Epithelial cell of prostate (primary cell): ENCODE measurements around the gene UQCRC1.
A peak's percentile ranks its signal among the peaks of the same experiment; 100 is the strongest.

Source experiments
- DNase-seq: peaks from one replicate; pipeline ENCODE4 v3.0.0-alpha.2; 2011; ENCODE audit warnings: low read depth, low spot score
- H3K27ac ChIP-seq: fragments of 450-650 bp; 2 replicates; pipeline ENCODE4 v1.5.1; 2017; ENCODE audit warnings: mild to moderate bottlenecking

The UQCRC1 gene

DNA sequence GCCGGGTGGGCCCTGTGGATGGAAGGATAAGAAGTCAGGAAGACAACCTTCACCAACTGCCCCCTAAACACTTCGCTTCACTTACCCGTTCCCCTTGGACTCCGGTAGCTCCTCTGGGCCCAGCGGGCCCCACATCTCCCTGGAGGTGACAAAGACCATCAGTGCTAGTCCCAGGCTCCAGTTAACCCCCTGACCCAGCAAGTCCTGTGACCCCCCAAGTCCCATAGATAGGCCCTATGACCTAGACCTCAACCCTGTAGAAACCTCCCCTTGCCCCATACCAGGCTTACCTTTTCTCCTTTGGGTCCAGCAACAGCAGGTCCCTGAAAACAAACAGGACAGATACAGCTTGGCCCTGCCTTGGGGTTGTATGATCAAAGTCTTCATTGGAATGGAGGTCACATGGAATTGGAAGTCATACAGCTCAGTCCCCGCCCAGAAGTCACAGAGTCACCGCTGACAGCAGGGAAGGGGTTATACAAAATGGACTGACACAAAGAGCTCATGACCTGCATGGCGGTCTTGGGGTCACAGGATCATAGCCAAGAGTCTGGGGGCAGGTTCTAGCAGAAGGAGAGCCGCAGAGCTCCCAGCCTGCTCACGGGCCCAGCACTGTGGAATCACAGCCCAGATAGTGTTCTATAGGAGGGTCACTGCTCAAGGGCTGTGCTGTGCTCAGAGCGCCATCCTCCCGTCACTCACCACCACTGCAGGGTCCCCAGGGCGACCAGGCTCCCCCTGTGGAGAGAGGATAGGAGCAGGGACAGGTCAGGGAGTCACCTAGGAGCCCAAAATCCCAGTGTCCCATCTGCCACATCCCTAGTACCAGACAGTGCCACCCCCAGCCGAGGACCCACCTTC lies 27.6 kb downstream of the UQCRC1 start:
- no peak for DNase-seq
- no peak overlapping the region for H3K27ac ChIP-seq

- no peak for DNase-seq
- H3K27ac ChIP-seq: no peak overlapping the region
Measured at GRCh38 chr3:48576647-48577046, 32.8 kb downstream of the UQCRC1 start.

DNA sequence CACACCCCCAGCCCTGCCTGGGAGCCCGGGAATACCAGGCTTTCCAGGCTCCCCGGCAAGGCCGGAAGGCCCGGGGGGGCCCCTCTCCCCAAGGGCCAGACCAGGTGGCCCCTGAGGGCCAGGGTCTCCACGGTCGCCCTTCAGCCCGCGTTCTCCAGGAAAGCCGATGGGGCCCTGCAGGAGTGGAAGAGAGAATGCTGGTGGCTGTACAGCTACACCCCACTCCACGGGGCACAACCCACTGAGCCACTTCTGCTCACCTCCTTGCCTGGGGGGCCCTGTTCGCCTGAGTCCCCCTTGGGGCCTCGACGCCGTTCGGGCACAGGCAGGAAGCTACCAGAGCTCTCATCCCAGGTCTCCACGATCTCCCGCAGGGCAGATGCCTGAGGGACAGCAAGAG lies 34.1 kb downstream of the UQCRC1 start:
- no peak overlapping the region for H3K27ac ChIP-seq

GRCh38 chr3:48573973-48574585 lies 35.4 kb downstream of the UQCRC1 start:
- H3K27ac ChIP-seq: no peak overlapping the region
- DNase-seq: no peak

More for the DNA sequence above, 34.1 kb downstream of the UQCRC1 start:
- DNase-seq: no peak

DNA sequence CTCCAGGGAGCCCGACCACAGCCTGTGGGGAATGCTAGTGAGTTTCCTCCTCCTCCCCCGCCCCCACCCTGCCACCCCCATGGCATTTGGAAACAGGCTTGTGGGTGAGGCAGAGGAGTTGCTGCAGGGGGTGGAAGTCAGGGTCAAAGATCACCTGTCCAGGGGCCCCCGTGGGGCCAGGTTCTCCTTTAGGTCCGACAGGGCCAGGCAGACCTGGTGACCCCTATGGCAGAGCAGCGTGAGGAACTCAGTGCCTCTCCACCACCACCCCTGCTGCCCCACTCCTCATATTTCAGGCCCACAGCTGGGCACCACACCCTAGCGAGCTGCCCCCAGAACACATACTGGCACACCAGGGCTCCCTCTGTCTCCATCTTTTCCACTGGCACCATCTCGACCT lies 36.9 kb downstream of the UQCRC1 start:
- DNase-seq: no peak

GRCh38 chr3:48571938-48572337 lies 37.5 kb downstream of the UQCRC1 start:
- DNase-seq: no peak
- no peak overlapping the region for H3K27ac ChIP-seq

More for the DNA sequence above, 36.9 kb downstream of the UQCRC1 start:
- H3K27ac ChIP-seq: no peak overlapping the region

- no peak for DNase-seq
- no peak overlapping the region for H3K27ac ChIP-seq
Measured at GRCh38 chr3:48569808-48570450, 39.5 kb downstream of the UQCRC1 start.

GRCh38 chr3:48569400-48569799 lies 40.0 kb downstream of the UQCRC1 start:
- DNase-seq: no peak
- no peak overlapping the region for H3K27ac ChIP-seq

- no peak overlapping the region for H3K27ac ChIP-seq
- no peak for DNase-seq
Measured at GRCh38 chr3:48568476-48568875, 41.0 kb downstream of the UQCRC1 start.

GRCh38 chr3:48567500-48567899 lies 41.9 kb downstream of the UQCRC1 start:
- DNase-seq: no peak
- no peak overlapping the region for H3K27ac ChIP-seq

- no peak for DNase-seq
Measured at GRCh38 chr3:48567090-48567489, 42.4 kb downstream of the UQCRC1 start.

DNA sequence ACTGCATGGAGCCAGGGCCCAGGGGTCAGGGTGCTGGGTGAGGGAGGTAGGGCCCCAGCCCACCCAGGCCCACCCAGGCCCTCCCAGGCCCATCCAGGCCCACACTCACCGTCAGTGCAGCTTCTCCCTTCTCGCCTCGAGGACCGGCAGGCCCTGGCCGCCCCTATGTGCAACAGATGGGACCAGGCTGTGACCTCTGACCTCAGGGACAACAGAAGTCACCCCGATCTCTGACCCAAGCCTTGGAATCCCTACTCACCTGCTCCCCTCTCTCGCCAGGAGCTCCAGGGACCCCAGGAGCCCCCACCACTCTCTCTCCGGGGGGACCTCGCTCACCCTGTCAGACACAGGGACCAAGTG lies 43.1 kb downstream of the UQCRC1 start:
- DNase-seq: no peak
- peak overlapping the region; percentile 32 for H3K27ac ChIP-seq

More at GRCh38 chr3:48567090-48567489, 42.4 kb downstream of the UQCRC1 start:
- H3K27ac ChIP-seq: no peak overlapping the region

GRCh38 chr3:48565591-48566400 lies 43.6 kb downstream of the UQCRC1 start:
- H3K27ac ChIP-seq: peak overlapping the region; percentile 32

GRCh38 chr3:48565186-48565585 lies 44.3 kb downstream of the UQCRC1 start:
- H3K27ac ChIP-seq: peak overlapping the region; percentile 32
- DNase-seq: no peak

More at GRCh38 chr3:48565591-48566400, 43.6 kb downstream of the UQCRC1 start:
- no peak for DNase-seq

- H3K27ac ChIP-seq: peak overlapping the region; percentile 61
Measured at GRCh38 chr3:48564667-48565066, 44.8 kb downstream of the UQCRC1 start.

DNA sequence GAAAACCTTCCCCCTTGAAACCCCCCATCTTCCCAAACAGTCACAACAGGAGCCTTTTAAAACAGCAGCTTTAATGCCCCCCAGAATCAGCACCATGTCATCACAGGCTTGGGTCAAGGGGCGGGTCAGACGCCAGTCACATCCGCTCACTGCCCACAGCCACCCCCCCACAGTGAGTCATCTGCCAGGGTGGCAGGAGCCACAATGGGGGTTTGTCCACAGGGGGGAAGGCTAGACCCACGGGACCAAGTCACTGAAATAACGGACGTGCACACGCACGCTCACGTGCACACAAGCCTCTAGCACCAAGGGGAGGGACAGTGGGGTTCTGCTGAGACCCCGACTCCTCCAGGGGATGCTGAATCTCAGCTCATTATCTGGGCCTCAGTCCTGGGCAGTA lies 45.4 kb downstream of the UQCRC1 start:
- DNase-seq: no peak
- peak overlapping the region; percentile 61 for H3K27ac ChIP-seq

More at GRCh38 chr3:48564667-48565066, 44.8 kb downstream of the UQCRC1 start:
- DNase-seq: no peak

DNA sequence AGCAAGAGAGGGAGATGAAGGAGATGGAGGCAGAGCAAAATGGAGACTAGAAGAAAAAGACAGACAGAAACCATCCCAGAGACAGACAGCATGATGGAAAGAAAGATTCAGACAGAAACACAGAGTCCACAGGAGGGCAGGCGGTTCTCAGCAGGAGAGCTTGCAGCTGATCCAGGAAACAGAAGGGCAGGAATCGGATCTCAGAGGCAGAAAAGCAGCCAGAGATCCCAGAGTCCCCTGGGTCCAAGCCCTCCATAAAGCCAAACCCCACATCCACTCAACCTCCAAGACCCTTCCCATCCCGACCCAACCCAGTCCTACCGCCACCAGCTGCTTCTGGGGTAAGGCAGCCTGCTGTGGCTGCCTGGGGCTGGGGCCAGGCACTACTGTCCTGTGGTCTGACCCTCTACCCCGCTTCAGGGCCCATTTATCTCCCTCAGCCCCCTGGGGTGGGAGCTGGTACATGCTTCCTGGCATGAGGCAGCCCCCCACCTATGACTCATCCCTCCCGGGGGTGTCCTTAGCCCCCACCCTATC lies 46.0 kb downstream of the UQCRC1 start, which contains the start of gene UCN2:
UCN2 (minus strand) TSS at position 400 of the 537 bp plus-strand sequence. CDS start 657 bp downstream, outside the sequence.
- H3K27ac ChIP-seq: peak within 1 kb of the TSS; percentile 61
- no peak for DNase-seq

- H3K27ac ChIP-seq: no peak overlapping the region
- DNase-seq: no peak
Measured at GRCh38 chr3:48562367-48563095, 46.9 kb downstream of the UQCRC1 start.

GRCh38 chr3:48561045-48561736 lies 48.3 kb downstream of the UQCRC1 start:
- H3K27ac ChIP-seq: no peak overlapping the region
- no peak for DNase-seq
